T-helper 1 cell (primary cell): ENCODE measurements around the gene OTOL1.

Experiments
- DNase-seq, 5 donors: peaks; one replicate each; pipeline ENCODE4 v3.0.0-alpha.2; 2012 to 2020

The OTOL1 gene

DNA sequence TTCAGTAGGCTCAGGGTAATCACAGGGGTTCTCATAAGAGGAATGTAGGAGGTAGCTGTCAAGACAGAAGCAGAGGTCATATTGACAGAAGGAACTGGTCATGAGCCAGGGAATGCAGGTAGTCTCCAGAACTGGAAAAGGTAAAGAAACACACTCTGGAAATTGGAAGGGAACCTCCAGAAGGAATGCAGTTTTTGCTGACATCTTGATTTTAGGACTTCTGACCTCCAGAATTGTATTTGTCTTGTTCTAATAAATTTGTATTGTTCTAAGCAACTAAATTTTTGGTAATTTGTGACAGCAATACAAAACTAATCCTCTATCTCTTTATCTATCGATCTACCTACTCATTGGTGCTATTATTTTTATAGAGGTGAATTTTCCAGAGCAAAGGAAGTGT lies 49.2 kb downstream of the OTOL1 start:
- no peak for DNase-seq

DNA sequence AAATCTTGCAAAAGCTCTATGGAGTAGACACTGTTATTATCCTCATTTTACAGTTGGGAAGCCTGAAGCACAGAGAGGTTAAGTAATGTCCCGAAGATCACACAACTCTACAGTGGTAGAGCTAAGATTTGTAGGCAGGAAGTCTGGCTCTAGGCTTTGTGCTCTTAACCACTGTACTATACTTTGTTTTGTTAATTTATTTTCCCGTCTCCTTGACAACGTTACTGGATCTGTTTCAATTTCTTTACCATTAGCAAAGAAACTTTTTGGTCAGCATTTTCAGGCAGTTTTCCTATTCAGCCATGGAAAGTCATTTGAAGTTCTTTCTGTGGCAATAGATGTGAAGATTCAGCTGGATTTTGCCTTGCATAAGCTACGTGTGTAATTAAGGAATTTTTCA lies 51.7 kb downstream of the OTOL1 start:
- DNase-seq, result no peak

DNA sequence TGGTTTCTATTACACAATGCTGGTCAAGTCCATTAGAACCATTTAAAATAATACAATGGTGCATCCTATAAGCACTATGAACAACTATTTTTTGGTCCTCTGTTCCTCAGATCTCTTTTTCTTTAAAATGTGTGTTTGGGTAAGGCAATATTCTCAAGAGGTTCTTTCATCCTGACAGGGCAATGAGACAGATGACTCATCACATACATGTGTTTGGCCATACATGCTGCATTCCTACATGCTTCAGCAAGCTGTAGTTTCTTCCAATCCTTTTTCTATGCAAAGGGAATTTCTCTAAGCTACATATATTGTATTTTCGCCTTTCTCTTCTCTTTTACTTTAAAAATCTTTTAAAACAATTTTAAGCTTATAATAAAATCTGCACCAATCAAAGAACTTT lies 52.7 kb downstream of the OTOL1 start:
- no peak for DNase-seq

DNA sequence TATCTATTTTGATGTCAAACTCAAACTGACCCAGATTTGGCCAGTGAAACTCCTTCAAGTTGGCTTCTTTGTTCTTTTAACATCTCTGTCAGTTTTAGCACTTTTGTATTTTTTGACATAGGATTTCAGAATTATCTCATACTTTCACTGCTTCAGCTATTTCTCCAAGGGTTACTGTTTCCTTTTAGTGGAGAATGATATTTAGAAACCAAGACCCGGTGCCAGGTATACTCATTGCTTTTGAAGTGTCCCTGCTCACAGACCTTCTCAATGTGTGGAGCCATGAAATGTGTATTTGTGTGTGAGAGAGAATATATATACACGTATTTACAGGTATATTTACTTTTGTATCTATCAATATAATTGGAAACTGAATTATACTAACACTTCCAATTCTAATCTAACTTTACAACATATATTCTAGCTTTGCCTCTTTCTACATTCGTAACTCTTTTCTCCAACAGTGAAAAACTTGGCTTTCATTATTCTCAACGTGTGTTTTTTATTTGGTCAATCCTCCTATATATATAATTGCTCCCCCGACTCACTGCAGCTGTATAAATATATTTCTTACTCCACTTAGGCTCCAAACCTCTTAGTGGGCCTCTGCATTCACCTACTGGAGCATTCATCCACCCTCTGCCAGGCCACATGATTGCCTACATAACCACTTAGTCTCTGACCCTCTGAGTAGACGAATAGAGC lies 54.0 kb downstream of the OTOL1 start:
- DNase-seq, result no peak

DNA sequence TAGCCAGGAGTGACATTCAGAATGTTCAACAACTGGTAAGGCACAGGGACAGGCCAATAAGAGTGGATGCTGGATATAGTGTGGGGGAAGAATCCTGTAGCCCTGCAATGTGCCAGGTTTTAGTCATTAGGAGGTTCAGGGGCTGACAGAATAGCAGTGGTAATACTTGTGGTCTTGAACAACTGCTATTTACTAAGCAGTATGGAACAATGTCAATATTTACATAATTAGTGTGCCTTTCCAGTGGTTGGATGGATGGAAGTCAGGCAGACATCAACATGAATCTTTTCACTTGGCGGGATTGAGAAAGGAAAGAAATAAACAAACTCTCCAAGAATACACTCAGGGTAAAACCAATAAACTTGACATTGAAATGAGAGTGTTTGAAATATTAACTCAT lies 55.1 kb downstream of the OTOL1 start:
- DNase-seq, result no peak

DNA sequence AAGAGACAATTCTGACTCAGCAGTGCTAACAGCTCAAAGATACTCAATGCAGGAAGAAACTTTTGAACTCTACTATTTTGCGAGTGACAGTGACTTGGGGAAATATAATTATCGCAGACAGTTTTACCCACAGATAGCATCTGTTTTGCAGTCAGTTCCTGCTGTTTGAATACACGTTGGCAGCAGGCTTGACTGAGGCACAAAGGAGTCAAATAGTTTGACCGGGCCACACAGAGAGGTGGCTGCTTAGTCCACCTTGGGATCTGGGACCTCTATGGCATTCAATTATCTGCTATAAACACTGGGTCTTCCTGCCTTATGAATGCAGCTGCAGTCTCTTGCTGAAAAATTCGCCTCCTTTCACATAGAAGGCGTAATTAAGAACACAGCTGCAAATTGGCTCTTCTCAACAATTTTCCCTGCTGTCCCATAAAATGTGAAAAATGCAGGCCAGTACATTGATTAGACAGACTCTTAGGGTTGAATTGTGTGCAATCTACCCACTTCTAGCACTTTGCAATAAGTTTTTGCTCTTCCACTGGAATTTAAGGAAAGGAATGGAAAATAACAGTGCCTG lies 56.5 kb downstream of the OTOL1 start:
- no peak for DNase-seq
